Stimulated activated CD4-positive, alpha-beta T cell treated with anti-CD3 and anti-CD28 coated beads, Interleukin-4, amount 100 ng/mL, for 4 hours (primary cell): ENCODE results near the gene TAB3.

Experiments used
- DNase-seq, 2 experiments: peaks; one replicate each; pipeline ENCODE4 v3.0.0-alpha.2; 2020

TAB3 gene

DNA sequence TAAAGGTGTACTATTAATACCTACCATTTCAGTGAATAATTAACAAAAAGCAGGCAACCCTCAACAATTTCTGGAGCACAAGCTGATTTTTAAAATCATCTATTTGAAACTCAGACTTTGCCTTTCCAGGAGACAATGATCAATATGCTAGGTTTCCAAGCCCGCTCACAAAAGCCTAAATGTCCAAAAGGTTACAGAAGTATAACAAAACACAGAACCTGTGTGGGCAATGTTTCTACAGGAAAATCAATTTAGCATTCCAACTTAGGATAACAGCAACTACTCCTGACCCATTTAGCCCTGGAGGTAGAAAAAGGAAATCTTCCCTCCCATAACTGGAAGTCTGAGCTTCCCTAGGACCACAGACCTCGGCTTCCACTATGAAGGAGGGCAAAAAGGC is 3.9 kb downstream of the TAB3 start:
- DNase-seq: no peak

DNA sequence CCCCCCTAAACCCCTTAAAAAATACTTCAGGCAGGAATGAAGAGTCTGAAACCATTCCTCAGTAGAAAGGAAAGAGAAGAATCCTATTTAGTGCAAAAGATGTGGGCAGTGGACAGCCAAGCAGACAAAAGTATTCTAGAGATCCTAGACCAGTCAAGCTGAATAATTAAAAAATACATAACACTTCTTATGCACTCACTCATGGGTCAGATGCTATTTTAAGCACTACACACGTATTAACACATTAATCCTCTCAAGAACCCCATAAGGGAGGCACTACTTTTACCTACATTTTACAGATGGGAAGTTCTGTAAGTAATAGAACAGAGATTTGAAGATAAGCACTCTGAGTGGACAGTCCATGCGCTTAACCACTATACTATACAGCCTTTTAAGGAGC is 5.9 kb downstream of the TAB3 start:
- no peak for DNase-seq

DNA sequence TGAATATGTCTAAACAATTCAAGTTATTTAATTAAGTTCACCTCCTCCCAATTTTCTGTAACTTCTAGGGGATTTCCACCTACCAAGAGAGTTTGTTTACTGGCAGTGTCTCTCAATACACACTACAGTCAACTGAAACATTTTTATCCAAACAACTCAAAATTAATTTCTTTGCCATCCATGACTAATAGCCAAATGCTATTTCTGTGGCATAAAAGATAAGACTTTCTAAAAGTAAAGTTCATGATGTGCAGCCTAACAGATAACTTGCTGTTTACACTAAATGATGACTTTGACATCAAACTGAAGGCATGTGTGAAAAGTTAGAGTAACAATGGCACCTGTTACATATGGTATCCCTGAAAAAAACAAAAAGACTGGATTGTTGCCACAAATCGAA is 7.3 kb downstream of the TAB3 start:
- DNase-seq: no peak

DNA sequence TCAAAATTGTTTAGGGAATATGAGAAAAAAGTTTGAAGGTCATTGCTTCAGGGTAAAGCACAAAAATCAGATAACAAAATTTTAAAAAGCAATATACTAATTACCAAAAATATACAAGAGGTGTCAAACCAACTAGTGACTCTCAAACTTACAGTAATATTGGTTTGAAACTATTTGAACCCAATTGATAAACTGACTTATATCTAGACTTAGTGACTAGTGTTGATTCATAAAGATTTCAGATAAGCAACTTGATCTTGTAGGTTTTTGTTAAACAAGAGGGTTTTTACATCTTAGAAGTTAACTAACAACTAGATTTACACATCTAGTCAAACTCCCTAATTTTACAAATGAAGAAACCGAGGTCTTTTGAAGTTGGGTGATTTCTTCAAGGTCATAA is 7.7 kb downstream of the TAB3 start:
- DNase-seq: no peak

DNA sequence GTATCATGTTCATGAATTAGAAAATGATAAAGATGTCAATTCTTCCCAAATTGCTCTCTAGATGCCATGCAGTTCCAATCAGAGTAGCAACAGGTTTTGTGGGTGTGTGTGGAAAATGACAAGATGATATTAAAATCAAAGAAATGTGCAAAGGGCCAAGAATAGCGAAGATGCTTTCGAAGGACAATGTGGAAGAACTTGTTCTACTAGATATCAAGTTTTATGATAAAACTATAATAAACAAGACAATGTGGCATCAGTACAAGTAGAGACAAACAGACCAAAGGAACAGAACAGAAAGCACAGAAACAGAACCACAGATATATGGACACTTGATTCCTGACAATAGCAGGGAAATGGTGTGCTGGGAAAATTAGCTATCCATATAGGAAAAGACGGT is 9.0 kb downstream of the TAB3 start:
- DNase-seq: no peak

DNA sequence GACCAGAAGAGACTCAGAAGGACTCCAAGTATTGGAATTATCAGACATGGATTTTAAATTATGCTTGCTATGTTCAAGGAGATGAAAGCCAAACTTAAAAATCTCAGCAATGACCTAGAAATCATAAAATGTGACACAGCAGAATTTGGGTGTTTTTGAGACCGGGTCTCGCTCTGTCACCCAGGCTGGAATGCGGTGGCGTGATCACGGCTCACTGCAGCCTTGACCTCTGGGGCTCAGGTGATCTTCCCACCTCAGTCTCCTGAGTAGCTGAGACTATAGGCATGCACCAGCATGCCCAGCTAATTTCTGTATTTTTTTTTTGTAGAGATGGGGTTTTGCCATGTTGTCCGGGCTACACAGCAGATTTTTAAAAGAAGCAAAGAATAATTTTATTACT is 12.7 kb downstream of the TAB3 start:
- no peak for DNase-seq

DNA sequence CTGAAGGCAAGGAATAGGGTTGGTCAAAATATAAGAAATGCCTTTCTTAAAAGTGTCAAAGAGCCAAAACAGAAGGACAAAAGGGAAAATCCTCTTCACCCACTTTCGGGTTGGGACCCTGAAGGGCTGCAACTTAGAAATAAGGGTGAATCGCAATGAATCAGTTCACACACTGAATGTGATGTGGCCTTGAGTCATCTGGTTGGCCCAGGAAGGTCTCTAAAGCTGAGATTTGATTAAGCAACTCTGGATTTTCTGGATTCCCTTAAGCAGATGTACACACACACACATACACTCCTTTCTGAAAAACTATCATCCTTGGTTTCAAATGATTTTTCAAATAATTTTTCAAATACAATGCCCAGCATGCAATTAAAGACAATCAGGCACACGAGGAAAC is 13.1 kb downstream of the TAB3 start:
- no peak for DNase-seq

DNA sequence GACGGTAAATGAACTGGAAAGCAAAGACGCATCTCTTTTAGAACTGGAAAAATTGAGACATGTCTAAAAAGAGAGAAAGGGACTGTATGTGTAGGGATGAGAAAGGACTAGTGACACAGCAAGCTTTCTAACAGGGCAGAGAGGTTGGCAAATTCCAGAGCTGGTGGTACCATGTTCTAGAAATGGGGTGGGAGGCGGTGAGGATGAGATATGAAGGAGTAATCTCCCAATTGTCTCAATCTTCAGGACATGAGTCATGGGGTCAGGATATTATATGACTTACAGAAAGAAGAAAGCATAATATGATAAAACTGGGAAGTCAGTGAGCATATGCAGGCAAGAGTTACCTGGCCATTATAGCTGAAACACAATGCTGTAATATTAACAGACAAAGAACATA is 14.2 kb downstream of the TAB3 start:
- DNase-seq: no peak

DNA sequence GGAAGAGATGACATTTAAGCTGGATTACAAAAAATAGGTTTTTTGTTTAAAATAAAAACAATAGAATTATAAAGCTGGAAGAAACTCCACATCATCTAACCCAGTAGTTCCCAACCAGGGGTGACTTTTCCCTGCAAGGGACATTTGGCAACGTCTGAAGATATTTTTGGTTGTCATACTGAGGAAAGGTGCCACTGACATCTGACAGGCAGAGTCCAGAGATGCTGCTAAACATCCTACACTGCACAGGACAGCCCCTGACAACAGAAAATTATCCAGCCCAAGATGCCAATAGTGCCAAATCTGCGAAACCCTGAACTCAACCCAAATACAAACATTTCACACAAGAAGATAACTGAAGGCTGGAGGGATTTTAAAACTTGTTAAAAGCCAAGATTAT is 18.5 kb downstream of the TAB3 start:
- DNase-seq: no peak

DNA sequence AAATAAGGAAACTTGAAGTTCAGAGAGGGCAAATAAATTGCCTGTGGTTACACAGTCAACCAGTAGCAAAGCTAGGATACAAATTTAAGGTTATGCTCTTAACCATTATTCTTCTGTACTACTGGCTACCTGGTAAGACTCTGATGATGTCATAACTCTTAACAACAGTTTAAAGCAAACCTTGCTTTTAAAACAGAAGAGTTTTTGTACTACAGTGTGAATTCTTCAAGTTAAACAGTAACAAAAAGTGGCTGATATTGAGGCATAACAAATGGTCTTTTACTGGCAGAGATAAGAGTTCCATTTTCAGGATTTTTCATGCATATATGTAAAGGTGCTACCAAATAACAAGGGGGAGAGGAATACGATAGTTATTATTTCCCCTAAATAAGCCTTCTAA is 23.4 kb downstream of the TAB3 start:
- DNase-seq: no peak

DNA sequence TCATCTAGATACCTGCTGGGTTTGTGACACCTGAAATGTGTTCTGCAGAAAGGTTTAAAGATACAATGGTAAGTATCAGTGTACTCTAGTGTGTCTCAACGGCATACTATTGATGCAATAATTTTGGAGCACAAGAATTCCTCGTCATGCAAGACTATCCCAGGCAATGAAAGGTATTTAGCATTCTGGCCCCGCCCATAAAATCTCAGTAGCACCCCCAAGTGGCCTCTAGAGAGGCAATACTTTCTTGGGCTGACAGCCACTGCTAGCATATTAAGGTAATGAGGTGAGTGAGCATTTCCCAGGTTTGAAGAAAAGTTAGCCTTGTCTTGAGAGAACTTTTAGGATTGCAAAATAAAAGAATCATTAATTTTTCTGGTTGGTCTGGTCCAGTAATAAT is 24.0 kb downstream of the TAB3 start:
- DNase-seq: no peak

DNA sequence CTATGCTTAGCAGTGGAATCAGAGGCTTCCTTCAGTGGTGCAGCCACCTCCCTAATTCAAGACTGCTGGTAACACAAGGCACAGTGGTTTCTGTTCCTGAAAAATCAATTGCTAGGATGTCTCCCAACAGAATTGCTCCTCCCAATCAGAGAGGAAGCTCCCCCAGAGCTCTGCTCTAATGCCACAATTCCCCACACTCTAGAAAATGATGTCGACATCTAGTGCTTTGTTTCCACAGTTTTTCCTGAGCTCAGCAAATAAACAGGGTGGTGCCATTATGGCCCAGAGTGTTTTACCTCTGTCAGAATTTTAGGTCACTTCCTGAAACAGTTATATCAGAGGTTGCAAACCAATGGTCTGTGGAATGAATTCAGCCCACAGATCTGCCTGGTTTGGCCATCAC is 24.7 kb downstream of the TAB3 start:
- DNase-seq: no peak

DNA sequence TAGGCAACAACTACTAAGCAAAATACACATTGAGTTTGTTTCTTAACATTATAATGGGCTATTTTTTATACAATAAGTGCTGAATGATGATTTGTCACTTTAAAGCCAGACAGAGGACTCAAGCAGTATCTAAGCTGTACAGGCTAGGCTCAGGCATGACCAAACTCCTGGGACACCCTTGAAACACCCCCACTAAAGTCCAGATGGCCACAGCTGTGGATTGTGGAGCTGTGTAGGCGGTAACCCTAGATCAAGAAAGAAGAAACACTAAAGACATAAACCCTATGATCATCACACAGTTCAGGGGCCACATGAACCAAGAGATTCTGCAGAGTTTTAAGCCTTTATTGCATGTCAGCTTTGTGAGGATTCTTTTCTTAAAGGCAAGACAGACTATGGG is 25.1 kb downstream of the TAB3 start:
- no peak for DNase-seq

DNA sequence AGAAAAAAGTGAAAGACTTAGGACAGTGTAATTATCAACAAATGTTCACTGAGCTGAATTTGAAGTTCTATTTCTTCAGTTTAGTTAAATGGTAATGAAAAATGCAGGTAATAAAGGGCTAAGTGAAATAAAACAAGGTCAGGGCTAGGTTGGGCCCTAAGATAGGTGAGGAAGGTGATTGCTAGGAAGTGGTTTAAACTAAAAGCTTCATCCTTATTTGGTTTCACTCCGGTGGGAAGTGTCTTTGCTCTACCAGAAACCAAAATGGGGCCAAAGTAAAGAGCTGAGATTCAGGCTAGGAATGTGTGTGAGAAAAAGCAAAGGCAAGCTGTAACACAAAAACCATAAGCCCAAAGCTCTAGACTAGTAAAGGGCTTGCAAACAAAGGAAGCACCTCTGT is 31.0 kb downstream of the TAB3 start:
- DNase-seq: no peak

DNA sequence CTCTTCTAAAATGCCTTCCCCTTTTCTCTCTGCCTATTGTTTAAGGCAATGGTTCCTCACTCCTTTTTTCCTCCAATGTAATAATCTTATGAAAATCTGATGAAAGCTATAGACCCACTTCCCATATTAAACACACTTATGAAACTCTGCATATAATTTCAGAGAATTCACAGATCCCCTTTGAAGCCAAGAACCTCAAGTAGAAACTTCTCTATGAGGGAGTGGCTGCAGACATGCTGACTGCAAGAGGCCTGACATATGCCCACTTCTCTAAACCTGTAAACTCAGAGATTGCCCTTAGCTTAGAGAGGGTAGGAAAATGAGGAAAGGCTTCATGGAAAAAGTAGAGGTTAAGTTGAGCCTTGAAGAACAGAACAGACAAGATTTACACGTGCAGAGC is 37.6 kb downstream of the TAB3 start:
- no peak for DNase-seq

DNA sequence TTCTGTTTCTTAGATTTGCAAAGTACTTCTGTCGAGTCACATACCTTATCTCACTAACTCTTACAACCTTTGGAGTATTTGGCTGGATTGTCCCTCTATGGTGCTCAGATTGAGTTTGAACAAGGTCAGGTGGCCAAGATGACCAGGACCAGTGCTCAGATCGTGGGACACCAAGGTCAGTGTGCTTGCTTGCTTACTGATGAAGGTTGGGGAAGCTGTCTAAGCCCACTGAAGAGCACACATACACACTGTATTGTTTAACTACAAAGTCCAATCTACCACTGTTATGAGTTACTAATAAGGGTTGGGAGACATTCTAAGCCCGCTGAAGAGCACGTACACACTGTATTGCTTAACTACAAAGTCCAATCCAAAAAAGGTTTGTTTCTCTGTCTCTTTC is 53.7 kb downstream of the TAB3 start:
- DNase-seq: no peak

DNA sequence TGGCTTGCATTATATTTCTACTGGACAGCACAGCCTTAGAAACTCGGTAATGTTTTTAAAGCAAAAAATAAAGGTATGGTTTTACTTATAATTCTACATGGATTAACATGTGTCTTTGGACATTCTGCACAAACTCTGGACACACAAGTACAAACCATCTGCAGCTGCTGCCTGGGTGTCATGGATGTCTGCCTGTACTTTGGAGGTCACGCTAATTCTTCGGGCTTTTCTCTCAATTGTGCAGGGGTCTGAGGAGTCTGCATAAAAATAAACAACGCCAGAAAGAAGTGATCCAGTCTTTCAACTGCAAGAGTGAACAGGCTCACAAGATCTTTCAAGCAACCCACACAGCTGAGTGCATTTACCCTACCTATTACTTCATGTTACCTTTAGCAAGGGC is 55.2 kb downstream of the TAB3 start:
- DNase-seq: no peak

DNA sequence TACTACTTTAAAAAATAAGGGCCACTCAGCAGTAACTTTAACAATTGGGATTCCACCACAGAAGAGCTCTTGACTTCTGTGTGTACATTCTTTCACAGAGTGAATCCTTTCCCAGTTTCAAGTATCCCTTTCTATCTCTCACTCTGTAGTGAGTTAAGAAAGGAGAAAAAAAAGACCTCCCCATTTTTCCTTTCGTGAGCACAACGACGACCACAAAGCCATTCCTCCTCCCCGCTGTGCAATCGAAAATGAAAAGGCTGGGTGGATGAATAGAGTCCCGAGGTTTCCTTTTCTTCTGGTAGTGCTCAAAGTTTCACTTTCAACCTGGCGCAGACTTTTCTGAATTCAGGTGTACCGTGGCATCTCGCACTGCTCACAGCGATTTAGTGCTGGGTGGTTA is 58.0 kb downstream of the TAB3 start:
- peak; percentile 19 for DNase-seq

DNA sequence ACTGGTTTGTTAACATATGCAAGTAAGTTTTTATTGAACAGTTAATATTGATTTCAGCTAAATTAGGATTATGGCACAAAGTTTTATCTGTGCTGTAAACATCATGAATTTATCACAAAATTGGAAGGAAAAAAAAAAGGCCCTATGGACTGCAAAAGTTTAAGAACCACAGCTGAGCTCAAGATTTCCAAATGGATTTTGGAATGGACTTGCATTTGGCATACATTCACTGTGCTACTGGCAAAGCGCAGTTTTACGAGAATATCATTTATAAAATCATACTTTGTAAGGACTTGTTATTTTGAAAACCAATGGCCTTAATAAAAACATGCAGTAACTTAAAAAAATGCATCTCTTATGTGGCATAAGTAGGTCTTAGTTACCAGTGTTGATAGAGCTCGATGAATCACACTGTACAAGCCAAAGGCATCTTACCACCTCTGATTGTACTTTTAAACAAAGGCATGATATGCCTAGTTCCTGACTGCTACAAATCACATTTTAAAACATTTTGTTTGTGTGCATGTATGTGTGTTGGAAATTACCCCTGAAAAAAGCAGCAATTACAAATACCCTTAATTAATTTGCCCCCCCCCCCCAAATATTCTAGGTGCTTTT is 58.6 kb downstream of the TAB3 start:
- no peak for DNase-seq

DNA sequence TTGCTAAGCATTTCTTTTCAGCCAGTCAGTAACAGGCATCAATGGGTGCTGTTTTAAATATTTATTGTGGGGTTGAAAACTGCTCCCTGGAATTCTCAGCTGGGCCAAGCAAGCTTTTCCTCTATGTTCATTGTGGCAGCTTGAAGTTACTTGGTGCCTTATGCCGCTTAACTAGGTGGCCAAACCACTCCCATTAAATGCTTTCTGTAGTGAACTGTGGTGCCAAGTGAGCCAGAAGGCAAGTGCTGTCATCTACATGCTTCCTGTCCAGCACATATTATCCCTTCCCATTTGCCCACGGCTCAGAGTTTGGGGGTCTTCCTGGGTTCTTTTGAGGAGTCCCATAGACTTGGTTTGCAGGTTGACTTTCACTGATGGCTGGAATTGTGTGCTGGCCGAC is 64.8 kb downstream of the TAB3 start:
- DNase-seq: no peak

DNA sequence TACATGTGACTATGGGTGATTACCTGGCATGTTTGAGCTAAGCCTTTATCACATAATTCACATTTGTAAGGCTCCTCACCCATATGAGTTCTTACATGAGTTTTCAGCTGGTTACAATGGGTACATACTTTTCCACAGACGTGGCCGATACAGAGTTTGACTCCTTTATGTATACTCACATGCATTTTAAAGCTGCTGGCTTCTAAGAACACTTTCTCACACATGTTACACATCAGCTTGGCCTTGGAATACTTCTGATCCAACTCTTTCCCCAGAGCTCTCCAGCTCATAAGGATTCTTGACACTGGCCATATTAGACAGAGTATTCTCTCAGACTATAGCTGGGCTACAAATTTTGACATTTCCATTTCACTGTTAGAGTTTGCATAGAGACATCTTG is 66.3 kb downstream of the TAB3 start:
- no peak for DNase-seq

DNA sequence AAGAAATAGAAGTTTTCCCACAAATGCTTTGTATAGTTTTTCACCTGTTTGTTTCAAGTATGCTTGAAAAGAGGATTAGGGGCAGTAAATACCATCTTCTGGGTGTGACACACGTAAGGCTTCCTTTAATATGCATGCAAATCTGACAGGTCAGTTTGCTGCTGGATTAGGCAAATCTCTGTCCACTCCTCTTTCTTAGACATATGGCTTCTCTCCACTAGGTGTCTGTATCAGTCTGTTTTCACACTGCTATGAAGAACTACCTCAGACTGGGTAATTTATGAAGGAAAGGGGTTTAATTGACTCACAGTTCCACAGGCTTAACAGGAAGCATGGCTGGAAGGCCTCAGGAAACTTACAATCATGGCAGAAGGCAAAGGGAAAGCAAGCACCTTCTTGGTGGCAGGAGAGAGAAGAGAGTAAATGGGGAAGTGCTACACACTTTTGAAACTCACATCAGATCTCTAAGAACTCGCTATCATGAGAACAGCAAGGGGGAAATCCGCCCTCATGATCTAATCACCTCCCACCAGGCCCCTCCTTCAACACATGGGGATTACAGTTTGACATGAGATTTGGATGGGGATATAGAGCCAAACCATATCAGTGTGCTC is 66.9 kb downstream of the TAB3 start:
- no peak for DNase-seq

DNA sequence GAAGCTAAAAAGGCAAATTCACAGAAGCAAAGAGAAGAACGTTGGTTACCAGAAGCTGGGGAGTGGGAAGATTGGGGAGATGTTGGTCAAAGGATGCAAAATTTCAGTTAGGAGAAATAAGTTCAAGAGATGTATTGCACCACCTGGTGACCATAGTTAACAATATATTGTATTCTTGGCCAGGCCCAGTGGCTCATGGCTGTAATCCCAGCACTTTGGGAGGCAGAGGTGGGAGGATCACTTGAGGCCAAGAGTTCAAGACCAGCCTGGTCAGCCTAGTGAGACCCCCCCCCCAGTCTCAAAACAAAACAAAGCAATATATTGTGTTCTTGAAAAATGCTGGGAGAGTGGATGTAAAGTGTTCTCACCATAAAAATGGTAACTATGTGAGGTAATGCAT is 67.9 kb downstream of the TAB3 start:
- DNase-seq: no peak

DNA sequence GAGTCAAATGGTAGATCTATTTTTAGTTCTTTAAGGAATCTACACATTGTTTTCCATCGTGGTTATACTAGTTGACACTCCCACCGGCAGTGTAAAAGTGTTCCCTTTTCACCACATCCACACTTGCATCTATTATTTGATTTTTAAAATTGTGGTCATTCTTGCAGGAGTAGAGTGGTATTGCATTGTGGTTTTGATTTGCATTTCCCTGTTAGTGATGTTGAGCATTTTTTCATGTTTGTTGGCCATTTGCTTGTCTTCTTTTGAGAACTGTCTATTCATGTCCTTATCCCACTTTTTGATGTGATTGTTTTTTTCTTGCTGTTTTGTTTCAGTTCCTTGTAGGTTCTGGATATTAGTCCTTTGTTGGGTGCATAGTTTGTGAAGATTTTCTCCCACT is 70.0 kb downstream of the TAB3 start:
- DNase-seq: no peak

DNA sequence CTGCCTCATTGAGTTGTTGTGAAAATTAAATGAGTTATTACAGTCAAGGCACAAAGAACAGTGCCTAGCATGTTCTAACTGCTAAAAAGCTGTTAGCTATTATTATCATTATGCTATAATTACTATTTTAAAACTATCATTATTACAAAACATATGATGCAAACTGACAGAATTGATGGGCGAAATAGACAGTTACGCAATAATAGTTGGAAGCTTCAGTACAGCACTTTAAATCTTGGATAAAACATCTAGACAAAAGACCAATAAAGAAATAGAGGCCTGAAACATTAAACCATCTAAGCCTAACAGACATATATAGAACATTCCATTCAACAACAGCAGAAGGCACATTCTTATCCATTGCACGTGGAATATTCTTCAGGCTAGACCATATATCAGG is 73.0 kb downstream of the TAB3 start:
- no peak for DNase-seq

DNA sequence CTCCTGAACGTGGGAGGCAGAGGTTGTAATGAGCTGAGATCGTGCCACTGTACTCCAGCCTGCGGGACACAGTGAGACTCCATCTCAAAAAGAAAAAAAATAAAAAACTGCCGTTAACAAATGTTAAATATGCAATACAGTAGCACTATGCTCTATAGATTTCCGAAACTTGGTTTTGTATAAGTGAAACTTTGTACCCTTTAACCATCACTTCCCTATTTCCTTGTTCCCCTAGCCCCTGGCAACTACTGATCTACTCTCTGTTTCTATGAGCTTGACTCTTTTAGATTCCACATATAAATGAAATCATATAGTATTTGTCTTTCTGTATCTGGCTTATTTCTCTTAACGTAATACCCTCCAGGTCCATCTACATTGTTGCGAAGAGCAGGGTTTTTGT is 74.1 kb downstream of the TAB3 start:
- no peak for DNase-seq
